ENCODE results near the gene SNX30.
A peak's percentile ranks its signal among the peaks of the same experiment; 100 is the strongest.

Gene SNX30

DNA sequence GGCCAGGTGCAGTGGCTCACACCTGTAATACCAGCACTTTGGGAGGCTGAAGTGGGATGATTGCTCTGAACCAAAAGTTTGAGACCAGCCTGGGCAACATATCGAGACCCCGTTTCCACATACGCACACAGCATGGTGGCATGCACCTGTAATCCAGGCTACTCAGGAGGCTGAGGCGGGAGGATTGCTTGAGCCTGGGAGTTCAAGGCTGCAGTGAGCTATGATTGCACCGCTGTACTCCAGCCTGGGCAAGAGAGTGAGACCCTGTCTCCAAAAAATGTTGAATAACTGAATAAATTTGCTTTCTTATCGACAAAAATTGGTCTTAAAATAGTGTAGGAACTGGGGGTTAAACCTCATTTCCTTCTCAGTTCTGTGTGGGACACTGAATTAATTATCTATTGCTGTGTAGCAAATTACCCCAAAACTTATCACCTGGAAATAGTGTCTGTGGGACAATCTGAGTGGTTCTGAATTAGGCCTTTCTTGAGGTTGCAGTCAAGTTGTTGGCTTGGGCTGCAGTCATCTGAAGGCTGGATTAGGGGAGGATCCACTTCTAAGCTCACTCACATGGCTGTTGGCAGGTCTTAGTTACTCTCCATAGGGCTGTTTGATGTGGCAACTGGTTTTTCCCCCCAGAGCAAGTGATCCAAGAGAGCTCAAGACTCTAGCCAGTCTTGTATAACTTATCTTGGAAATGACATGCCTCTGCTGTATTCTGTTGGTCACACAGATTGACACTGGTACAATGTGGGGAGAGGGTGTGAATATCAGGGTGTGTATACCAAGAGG lies 2.0 kb downstream of the SNX30 start:
- no peak for DNase-seq (ENCODE audit: low read depth in 2 of 2)

DNA sequence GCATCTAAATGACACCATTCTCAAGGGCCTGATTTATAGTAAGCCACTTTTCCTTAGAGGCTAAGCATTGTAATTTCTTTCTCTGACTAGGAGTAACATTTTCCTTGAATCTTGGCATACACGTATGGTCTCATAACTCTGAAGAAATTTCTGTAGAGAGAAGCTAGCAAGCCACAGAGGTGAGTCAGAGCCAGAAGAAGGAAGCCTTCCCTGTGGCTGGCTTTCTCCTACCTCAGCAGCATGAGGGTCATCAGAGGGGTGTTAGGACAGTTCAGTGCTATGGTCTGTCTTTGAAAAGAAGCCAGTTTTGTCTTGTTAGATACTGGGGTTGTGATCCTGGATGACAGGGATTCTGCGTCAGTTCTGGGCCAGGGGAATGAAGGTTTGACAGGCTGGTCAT lies 3.2 kb downstream of the SNX30 start:
- DNase-seq (ENCODE audit: low read depth in 2 of 2) = no peak

DNA sequence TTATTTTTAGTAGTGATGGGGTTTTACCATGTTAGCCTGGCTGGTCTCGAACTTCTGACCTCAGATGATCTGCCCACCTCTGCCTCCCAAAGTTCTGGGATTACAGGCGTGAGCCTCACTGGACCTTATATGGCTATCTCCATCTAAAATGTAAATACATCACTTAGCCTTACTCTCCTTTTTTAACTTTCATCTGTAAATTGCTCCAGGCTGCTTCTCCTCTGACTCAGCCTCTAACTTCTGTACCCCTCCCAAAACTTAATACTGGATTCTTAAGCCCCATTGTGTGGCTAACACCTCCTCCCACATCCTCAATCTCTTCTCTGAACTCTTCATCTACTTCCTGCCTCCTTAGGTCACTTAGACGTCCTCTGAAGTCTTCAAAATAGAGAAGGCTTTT lies 4.0 kb downstream of the SNX30 start:
- no peak for DNase-seq (ENCODE audit: low read depth in 2 of 2)

DNA sequence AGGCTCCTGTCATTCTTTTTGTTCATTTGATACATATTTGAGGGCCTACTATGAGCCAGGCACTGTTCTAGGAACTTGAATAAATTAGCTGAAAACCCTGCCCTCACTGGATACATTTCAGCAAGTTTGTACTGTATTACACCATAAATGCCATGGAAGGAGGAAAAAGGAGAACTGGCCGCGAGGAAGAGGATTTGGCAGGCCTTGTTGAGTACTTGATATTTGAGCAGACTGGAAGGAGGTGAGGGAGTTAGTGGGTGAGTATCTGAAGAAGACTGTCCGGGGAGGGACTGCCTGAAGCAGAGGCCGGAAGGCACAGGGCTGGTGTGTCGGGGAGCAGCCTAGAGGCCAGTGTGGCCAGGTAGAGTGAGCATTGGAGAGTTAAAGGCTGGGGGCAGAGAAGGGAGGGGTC lies 4.5 kb downstream of the SNX30 start:
- no peak for DNase-seq (ENCODE audit: low read depth in 2 of 2)

DNA sequence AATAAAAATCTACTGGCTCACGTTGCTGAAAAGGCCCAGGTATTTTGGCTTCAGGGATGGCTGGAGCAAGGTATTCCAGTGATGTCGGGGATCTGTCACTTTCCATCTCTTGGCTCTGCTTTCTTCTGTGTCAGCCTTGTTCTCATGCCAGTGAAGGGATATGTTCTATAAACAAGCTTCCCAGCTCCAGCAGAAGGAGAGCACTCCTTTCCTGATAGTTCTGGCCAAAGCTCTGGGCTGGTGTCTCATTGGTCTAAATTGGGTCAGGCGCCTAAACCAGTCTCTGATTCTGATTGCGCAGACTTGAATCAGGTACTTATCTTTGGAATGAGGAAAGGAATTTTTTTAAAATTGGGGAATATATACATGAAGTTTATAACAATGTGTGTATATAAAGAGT lies 5.1 kb downstream of the SNX30 start:
- no peak for DNase-seq (ENCODE audit: low read depth in 2 of 2)

DNA sequence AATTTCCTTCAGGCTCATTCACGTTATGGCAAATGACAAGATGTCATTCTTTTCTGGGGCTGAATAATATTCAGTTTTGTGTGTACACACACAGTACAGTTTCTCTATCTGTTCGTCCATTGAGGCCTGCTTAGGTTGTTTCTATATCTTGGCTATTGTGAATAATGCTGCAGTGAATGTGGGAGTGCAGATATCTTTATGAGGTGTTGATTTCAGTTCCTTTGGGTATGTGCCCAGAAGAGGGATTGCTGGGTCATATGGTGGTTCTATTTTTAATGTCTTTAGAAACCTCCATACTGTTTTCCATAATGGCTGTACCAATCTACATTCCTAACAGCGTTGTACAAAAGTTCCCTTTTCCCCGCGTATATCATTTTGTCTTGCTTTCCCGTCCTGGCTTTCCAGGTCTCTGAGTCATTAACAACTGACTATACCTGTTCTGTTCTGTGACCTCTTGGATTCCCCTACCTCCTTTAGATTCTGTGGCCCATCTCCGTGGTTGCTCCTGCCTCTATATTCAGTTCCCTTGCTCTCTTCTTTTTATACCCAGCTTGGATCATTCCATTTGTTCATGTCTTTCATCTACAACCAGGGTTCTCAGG lies 6.8 kb downstream of the SNX30 start:
- no peak for DNase-seq (ENCODE audit: low read depth in 2 of 2)

DNA sequence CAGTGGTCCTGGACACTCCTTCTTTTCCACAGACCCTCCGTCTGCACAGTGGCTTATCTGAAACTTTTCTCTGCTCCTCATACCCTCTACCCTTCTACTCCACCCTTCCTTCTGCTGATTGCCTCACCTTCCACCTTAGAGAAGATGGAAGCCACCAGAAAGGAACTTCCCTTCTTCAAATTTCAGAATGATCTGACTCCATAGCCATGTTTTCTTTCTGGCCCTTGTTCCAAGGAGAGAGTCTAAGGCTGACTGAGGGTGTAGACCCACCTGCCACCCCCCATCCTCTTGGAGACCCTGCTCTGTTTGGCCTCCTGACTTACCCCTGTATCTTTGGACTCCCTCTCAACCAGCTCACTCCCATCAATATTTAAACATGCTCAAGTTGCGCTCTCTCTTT lies 7.4 kb downstream of the SNX30 start:
- DNase-seq (ENCODE audit: low read depth in 2 of 2) = no peak

DNA sequence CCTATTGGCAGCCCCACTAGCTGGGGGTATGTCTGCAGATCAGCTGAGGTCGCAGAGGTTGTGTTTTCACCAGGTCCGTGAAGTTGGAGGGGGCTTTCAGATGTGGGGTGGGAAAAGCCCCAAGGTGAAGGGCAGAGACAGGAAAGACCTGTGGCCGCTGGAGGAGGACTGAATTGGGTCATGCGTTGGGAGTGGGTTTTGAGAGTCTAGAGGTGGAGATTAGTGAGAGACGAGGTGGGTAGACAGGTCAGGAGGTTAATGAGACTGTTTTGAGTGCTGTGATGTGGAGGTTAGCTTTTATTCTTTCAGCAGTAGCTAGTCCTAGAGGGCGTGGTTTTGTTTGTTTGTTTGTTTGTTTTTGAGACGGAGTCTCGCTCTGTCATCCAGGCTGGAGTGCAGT lies 10.3 kb downstream of the SNX30 start:
- DNase-seq (ENCODE audit: low read depth in 2 of 2) = no peak

DNA sequence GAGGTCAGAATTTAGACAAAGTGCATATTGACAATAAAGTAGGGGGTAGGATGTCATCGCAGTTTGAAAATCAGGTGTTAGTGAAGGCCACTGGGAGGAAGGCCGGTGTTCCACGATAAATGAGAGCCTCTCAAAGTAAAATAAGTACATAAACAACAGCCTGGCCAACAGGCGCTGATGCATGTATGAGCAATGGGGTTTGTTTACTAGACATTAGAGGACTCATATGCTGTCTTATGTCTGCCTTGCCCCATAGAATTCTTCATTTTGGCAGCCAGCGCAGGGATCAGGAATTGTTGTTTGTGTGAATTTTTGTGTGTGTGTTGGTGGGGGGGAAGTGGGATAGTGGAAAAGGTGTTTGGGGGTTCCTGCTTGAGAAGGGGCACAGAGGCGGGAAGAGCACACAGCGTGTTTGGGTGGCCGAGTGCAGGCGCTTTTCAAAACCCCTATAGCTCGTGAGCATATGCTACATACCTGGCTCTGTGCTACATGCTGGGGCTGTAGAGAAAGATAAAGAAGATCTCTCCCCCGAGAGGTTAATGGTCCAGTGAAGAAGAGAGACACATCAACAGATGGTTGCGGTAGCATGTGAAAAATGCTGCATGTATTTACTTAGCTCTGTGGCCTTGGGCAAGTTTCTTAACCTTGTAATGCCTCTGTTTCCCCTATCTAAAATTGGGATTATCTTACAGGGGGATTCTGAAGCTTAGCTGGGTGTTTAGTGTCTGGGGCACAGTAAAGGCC lies 11.5 kb downstream of the SNX30 start:
- DNase-seq (ENCODE audit: low read depth in 2 of 2) = no peak

DNA sequence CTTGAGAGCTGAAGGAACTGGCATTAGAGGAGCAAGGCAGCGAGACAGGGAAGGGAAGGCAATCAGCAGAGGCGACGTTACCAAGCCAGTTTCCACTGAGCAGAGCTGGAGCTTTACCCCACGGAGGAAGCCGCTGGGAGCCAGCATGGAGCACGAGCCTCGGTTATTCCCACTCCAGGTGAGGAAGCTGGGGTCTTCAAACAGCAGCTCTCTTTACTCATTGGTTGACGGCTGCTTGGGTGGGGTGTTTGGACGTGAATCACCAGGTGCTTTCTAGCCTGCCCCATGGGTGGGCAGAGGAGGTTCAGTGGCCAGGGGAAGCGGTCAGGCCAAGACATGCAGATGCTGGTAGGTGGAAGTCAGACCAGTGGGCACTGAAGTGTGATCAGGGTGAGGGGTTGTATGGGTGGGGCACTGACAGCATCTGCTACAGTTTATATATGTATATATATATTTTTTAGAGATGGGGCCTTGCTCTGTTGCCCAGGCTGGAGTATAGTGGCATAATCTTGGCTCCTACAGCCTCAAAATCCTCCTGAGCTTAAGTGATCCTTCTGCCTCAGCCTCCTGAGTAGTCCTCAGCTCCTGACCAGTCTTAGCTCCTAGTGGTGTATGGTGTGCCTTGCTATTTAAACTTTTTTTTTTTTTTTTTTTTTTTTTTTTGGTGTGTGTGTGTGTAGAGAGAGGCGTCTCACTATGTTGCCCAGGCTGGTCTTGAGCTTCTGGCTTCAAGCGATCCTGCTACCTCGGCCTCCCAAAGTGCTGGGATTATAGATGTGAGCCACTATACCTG lies 12.4 kb downstream of the SNX30 start:
- DNase-seq (ENCODE audit: low read depth in 2 of 2) = no peak

DNA sequence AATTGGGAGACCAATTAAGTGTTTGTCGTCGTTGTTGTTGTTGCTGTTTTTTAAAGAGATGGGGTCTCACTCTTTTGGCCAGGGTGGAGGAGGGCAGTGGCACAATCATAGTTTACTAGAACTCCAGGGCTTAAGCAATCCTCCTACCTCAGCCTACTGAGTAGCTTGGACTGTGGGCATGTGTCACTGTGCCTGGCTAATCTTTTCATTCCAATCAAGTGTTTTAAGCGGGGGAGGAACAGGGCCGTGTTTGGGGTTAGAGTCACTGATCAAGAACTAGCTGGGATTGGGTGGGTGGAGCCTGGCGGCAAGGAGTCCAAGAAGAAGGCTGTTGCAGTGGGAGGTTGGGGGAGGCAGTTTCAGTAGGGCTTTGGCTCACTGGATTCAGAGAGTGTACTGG lies 13.8 kb downstream of the SNX30 start:
- DNase-seq (ENCODE audit: low read depth in 2 of 2) = no peak

DNA sequence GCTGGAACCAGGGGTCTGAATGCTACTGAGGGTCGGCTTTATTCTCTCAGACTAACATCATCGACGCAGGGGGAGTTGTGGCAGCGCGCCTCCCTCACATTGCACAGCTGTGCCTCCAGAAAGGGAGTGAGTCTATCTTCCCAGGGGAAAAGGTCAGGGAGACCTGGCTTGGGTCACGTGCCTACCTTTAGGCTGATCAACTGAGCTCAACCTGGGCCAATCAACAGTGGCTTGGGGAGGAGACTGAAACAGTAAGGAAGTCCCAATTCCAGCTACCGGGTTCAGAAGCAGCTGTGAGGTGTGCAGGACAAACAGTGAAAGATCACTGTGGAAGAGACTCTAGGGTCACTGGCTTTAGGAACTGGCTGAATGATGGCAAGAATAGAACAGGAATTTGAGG lies 14.3 kb downstream of the SNX30 start:
- DNase-seq (ENCODE audit: low read depth in 2 of 2) = no peak

DNA sequence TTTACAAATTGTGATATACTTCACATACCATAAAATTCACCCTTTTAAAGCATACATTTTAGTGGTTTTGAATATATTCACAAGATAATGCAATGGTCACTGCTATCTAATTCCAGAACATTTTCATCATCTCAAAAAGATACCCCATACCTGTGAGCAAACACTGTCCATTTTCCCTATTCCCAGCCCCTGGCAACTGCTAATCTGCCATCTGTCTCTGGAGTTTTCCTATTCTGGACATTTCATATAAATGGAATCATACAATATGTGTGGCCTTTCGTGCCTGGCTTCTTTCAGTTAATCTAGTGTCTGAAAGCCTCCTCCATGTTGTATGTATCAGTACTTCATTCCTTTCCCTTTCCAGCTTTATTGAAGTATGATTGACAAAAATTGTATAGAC lies 14.7 kb downstream of the SNX30 start:
- DNase-seq (ENCODE audit: low read depth in 2 of 2) = no peak

DNA sequence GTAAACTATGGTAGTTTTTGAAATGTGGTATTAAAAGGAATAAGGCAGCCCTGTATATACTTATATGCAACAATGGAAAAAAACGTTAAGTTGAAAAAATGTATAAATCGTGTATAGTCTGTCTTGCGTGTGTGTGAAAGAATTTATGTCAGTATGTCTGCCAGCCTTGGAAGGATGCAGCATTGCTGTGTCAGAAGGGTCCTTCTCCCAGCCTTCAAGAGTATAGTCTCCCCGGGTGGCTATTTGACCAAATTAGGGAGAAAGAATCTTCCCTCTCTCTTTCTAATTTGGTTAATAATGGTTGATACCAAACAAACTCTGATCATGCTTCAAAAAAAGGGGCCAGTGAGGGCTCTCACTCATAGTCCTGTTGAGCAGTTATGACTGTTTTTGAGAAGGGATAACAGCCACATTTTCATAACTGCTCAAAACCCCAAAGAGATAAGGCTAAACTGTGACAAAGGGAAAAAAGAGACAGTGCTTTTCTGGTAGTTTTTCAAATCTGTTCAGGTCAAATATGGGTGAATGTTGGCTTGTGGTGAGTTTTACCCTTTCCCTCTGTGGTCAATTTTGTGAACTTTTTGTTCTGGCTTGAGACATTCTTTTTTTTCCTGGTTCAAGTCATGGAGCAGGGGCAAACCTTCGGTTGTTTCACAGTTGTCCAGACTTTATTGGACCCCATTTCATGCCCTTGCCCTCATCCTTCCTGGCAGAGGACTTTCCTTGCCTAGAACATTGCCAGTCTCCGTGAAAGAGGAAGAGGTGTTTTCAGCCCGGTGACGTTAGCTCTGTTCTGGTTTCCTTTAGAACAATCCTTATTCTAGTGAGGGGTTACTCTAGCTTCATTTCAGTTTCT lies 21.0 kb downstream of the SNX30 start:
- no peak for DNase-seq (ENCODE audit: low read depth in 2 of 2)

DNA sequence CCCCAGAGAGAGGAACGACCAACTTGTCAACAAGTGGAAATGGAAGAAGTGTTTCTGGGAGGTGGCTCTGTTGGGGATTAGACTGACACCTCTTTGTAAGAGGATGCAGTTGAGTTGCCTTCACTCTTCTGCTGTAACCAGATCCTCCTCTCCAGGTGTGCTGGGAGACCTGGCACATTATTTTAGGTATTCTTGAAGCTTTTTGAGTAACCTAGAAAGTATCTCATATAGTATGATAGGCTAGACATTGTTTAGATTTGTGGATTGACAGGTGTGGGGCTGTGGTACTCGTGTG lies 21.6 kb downstream of the SNX30 start:
- DNase-seq (ENCODE audit: low read depth in 2 of 2) = no peak

DNA sequence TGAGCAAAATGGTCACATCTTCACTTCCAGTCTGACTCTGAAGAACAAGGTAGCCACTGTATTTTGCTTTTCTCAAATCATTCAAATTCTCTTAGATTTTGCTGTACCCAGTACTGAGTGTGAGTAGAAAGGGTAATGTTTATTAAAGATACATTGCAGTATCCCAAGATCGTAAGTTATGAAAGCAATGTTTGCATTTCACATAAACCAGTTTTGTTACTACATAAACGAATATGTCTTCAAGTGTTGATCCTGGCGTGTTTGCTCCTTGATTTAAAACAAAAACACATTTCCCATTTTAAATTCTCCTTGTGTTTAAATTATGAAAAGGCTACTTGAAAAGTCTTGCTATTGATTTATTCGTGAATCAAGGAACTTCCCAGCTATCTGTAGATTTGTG lies 22.0 kb downstream of the SNX30 start:
- DNase-seq (ENCODE audit: low read depth in 2 of 2) = no peak

DNA sequence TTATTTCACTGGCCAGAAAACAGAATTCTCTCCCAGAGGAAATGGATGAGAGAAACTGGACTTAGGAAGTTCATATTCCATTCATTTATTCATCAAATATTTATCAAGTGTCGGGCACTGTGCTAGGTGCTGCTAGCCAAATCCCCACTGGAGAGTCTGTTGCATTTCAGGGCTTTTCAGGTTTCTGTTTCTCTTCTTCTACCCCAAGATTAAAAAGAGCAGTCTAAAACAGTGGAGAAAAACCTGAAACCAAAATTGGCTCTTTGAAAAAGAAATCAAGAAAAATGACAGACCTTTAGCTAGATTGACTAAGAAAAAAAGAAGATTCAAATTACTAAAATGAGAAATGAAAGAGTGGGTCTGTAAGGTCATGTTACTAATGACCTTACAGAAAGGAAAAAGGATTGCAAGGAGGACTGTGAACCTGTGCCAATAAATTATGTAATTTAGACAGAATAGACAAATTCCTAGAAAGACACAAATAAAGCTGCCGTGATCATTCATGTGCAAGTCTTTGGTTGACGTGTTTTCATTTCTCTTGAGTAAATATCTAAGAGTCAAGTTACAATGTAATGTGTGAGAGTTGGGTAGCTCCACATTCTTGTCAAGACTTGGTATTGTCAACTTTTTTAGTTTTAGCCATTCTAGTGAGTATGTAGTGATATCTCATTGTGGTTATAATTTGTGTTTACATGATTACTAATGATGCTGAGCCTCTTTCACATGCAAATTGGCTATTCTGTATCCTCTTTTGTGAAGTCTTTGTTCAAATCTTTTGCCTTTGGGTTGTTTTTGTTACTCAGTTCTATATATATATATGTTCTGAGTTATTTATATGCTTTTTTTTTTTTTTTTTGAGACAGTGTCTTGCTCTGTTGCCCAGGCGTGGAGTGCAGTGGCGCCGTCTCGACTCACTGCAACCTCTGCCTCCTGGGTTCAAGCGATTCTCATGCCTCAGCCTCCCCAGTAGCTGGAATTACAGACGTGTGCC lies 23.7 kb downstream of the SNX30 start:
- no peak for DNase-seq (ENCODE audit: low read depth in 2 of 2)

DNA sequence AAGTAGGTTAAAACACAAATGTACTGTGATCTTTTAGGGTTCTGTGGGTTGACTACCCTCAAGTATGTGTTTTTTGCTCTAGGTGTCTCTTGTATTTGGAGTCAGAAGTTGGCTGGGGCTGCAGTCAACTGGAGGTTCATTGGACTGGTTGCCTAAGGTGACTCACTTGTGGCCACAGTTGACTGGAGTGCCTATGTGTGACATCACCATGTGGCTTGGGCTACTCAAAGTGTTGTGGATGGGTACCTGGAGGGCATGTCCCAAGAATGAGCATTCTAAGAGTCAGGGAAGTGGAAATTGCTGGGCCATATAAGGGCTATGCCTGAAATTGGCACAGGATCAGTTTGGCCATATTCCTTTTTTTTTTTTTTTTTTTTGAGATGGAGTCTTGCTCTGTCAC lies 27.4 kb downstream of the SNX30 start:
- peak in 1 of 2 donors; percentile 8 for DNase-seq (ENCODE audit: low read depth in 2 of 2)

DNA sequence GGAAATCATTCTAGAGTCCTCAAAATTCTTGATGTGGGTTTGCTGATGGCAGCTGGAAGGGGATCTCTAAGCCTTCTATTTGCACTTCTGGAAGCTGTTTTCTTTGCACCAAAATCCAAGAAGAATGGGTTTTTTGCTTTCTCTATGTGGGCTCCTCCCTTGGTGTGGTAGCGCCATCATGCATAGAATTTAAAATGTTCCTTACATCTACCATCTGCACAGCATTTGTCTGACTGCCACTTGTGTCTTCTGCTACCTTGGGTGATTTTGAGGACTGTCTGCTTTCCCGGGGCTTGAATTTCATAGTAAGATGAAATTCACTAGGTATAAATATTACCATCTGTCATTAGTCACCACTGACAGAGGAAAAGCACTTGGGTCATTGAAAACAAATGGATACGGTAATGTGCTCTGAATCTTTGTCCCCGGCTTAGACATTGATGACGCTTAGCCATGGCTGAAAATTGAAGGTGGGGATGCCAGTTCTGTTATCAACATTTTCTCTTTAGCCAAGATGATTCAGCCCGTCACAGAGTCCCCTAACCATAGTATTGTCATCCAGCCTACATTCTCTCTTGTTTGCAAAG lies 30.0 kb downstream of the SNX30 start:
- no peak for DNase-seq (ENCODE audit: low read depth in 2 of 2)

DNA sequence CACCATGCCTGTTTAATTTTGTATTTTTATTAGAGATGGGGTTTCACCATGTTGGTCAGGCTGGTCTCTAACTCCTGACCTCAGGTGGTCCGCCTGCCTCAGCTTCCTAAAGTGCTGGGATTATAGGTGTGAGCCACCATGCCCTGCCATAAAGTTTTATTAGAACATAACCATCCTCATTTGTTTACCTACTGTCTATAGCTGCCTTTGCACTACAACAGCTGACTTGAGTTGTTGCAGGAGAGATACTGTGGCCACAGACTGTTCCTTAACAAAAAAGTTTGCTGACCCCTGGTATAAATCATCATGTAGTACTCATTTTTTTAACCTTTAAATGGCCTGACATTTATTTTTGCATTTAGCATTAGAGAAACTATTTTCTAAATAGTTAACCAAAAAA lies 31.7 kb downstream of the SNX30 start:
- no peak for DNase-seq (ENCODE audit: low read depth in 2 of 2)

Data from stimulated activated CD4-positive, alpha-beta T cell treated with anti-CD3 and anti-CD28 coated beads, Interleukin-15, amount 100 ng/mL, for 48 hours (primary cell).